T1000 (cell line): ENCODE data around the gene NUTM2E.
"Not testable (repeated sequence)": the region's sequence is repeated elsewhere in the genome, so short reads cannot be mapped to it uniquely, and the experiment has no call there.

ENCODE experiments used
- DNase-seq: peaks from one replicate; lab custom pipeline; 2025; ENCODE audit warnings: mixed read lengths; lab: John Stamatoyannopoulos, UW

The NUTM2E gene

DNA sequence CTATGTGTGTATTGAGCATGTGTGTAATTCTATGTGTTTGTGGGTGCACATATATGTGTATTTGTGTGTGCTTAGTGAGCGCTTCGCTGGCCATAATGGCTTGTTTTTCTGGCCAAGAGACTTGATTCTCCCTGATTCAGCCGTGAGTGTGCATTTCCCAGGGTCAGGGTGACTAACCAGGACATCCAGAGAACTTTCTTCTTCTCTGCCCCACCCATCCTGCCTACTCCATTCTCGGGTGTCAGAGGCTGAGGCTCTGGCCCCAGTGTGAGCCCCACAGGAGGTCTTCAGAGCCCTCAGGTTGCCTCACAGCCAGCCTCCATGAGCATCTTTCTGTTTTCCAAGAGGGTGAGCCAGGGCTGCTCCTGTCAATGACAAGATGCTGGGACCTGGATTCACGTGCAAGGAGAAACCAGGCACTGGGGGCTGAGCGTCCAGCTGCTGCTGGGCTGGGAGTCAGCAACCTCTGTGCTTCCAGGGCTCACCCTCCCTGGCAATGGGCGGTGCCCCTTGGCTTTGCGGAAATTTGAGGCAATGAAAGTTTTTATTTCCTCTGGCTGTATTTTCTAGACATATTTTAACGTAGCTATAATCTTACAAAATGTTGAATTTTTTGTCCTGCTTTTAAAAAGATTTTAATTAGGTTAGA, 40.5 kb downstream of the NUTM2E start:
- not testable (repeated sequence) for DNase-seq

- DNase-seq = not testable (repeated sequence)
Observed at GRCh38 chr10:79868023-79868422, 41.5 kb downstream of the NUTM2E start.

GRCh38 chr10:79869439-79870097, 43.0 kb downstream of the NUTM2E start:
- DNase-seq = not testable (repeated sequence)

DNA sequence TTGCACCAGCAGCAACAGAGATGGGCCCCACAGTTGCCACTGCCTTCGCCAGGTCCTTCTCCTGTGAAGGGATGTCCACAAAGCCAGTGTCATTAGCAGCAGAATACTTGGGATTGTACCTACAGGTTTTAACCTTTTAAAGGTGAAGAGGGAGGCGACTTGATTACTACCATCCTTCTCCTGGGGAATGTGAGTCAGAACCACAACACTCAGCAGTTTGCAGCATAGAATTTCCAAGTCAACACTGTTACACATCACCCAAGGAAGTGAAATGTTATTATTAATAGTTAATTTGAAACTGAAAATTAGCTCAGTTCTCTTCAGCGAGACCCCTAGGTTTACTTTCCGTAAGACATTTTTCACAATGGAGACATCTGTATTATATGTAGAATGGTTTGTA, 45.2 kb downstream of the NUTM2E start:
- not testable (repeated sequence) for DNase-seq
